GM23338 (cell line): ENCODE data around the gene SPEF1. TPM values are rescaled to one million over a fixed set of nuclear protein-coding genes. Genes with fewer than 3 reads are reported as not detected.
A peak's percentile ranks its signal among the peaks of the same experiment; 100 is the strongest.

Source experiments
- ATAC-seq: fragments of 200-7000 bp; cut with Tn5 transposase; 3 replicates; pipeline ENCODE4 v1.9.1; 2020
- DNase-seq: peaks from one replicate; pipeline ENCODE4 v3.0.0-alpha.2; 2015; ENCODE audit warnings: low spot score
- H2AFZ ChIP-seq: fragments of 200-600 bp; sonication (generic); 2 replicates; pipeline ENCODE4 v1.8.0; 2016; ENCODE audit warnings: antibody characterized with exemption, mild to moderate bottlenecking, moderate library complexity
- H3F3A ChIP-seq: fragments of 200-600 bp; sonication (generic); replicated peaks from 2 replicates; pipeline ENCODE4 v1.8.0; 2017; ENCODE audit warnings: antibody characterized with exemption, mixed run types, low read depth
- H3K27ac ChIP-seq: fragments of 200-600 bp; sonication (generic); 2 replicates; pipeline ENCODE4 v1.6.1; 2016; ENCODE audit warnings: low read depth
- H3K27me3 ChIP-seq: fragments of 200-600 bp; sonication (generic); 2 replicates; pipeline ENCODE4 v1.8.0; 2016; ENCODE audit warnings: mild to moderate bottlenecking, mixed run types, moderate library complexity; ENCODE audit not compliant: insufficient read depth
- H3K36me3 ChIP-seq: fragments of 200-600 bp; sonication (generic); 2 replicates; pipeline ENCODE4 v1.8.0; 2016; ENCODE audit warnings: mild to moderate bottlenecking; ENCODE audit not compliant: insufficient read depth
- H3K4me1 ChIP-seq: fragments of 200-600 bp; sonication (generic); 2 replicates; pipeline ENCODE4 v1.8.0; 2016; ENCODE audit warnings: mild to moderate bottlenecking, moderate library complexity; ENCODE audit not compliant: insufficient read depth
- H3K4me2 ChIP-seq: fragments of 200-600 bp; sonication (generic); 2 replicates; pipeline ENCODE4 v1.7.1; 2017; ENCODE audit warnings: mixed run types
- H3K4me3 ChIP-seq: fragments of 200-600 bp; sonication (generic); 2 replicates; pipeline ENCODE4 v1.6.1; 2016; ENCODE audit warnings: mixed run types
- H3K79me2 ChIP-seq: fragments of 200-600 bp; sonication (generic); replicated peaks from 2 replicates; pipeline ENCODE4 v1.8.0; 2017; ENCODE audit warnings: mild to moderate bottlenecking; ENCODE audit not compliant: insufficient read depth
- H3K9me2 ChIP-seq: fragments of 200-600 bp; sonication (generic); 2 replicates; pipeline ENCODE4 v1.8.0; 2017; ENCODE audit not compliant: insufficient read depth
- H4K20me1 ChIP-seq: fragments of 200-600 bp; sonication (generic); replicated peaks from 2 replicates; pipeline ENCODE4 v1.8.0; 2017; ENCODE audit warnings: mild to moderate bottlenecking; ENCODE audit not compliant: insufficient read depth
- H3K27ac Mint-ChIP-seq: 2 replicates; pipeline ENCODE4 v1.8.0; 2020; ENCODE audit warnings: inconsistent platforms, mild to moderate bottlenecking, moderate library complexity, mixed read lengths
- H3K27me3 Mint-ChIP-seq: 3 replicates; pipeline ENCODE4 v1.8.0; 2022; ENCODE audit warnings: low read depth, mild to moderate bottlenecking, moderate library complexity, mixed read lengths, inconsistent platforms; ENCODE audit not compliant: insufficient read depth, poor library complexity
- H3K36me3 Mint-ChIP-seq: 3 replicates; pipeline ENCODE4 v1.8.0; 2021; ENCODE audit warnings: low read depth, mild to moderate bottlenecking, inconsistent platforms, moderate library complexity, mixed read lengths
- H3K4me1 Mint-ChIP-seq: 3 replicates; pipeline ENCODE4 v1.8.0; 2020; ENCODE audit warnings: mild to moderate bottlenecking, inconsistent platforms, mixed read lengths
- H3K4me3 Mint-ChIP-seq: 3 replicates; pipeline ENCODE4 v1.8.0; 2021; ENCODE audit warnings: moderate library complexity, mild to moderate bottlenecking, inconsistent platforms, mixed read lengths
- H3K9me3 Mint-ChIP-seq: 3 replicates; pipeline ENCODE4 v1.8.0; 2020; ENCODE audit warnings: moderate library complexity, mild to moderate bottlenecking, inconsistent platforms, mixed read lengths
- CREB1 ChIP-seq: fragments of 250-450 bp; sonication (Bioruptor Pico); IDR thresholded peaks from 2 replicates; pipeline ENCODE4 v1.5.0; 2020; ENCODE audit warnings: low read depth, mild to moderate bottlenecking, moderate library complexity
- ETS1 ChIP-seq: IDR thresholded peaks from 2 replicates; pipeline ENCODE4 v1.6.1; 2016; ENCODE audit warnings: antibody characterized with exemption
- EZH2 ChIP-seq: fragments of 200-600 bp; sonication (generic); IDR thresholded peaks from one replicate; pipeline ENCODE4 v1.8.0; 2017; ENCODE audit warnings: antibody characterized with exemption, mild to moderate bottlenecking, low read depth; ENCODE audit not compliant: unreplicated experiment
- EZH2phosphoT487 ChIP-seq: fragments of 200-600 bp; sonication (generic); IDR thresholded peaks from one replicate; pipeline ENCODE4 v1.8.1; 2018; ENCODE audit warnings: antibody characterized with exemption; ENCODE audit not compliant: unreplicated experiment
- JUNB ChIP-seq: IDR thresholded peaks from one replicate; pipeline ENCODE4 v1.6.1; 2016; ENCODE audit warnings: antibody characterized with exemption; ENCODE audit not compliant: unreplicated experiment
- NANOG ChIP-seq: IDR thresholded peaks from 2 replicates; pipeline ENCODE4 v1.6.1; 2016; ENCODE audit warnings: antibody characterized with exemption, borderline replicate concordance
- POLR2AphosphoS5 ChIP-seq: IDR thresholded peaks from 2 replicates; pipeline ENCODE4 v1.6.1; 2016; ENCODE audit warnings: antibody characterized with exemption, low read depth
- STAT1 ChIP-seq: IDR thresholded peaks from one replicate; pipeline ENCODE4 v1.6.1; 2016; ENCODE audit warnings: antibody characterized with exemption; ENCODE audit not compliant: unreplicated experiment
- ZNF114 ChIP-seq: fragments of 250-450 bp; sonication (Bioruptor Pico); IDR thresholded peaks from 2 replicates; pipeline ENCODE4 v1.5.0; 2020; ENCODE audit warnings: mild to moderate bottlenecking, moderate library complexity
- ZNF331 ChIP-seq: fragments of 250-450 bp; sonication (Bioruptor Pico); IDR thresholded peaks from 2 replicates; pipeline ENCODE4 v1.5.0; 2020; ENCODE audit warnings: low read depth, mild to moderate bottlenecking, moderate library complexity
- ZNF462 ChIP-seq: fragments of 250-450 bp; sonication (Bioruptor Pico); IDR thresholded peaks from 2 replicates; pipeline ENCODE4 v1.5.0; 2020; ENCODE audit warnings: mild to moderate bottlenecking, moderate library complexity
- polyA plus RNA-seq: library from polyadenylated mRNA; unstranded; fragments of >200 nt; fragmentation: Nextera tagmentation; extraction: Ambion mirVana; gene quantifications from 2 replicates; pipeline ENCODE4 v1.2.1, GENCODE V29; 2016
- total RNA-seq: library from RNA; depleted of rRNA; stranded (reverse); fragments of >200 nt; shearing (Covaris generic); gene quantifications from 2 replicates; pipeline ENCODE4 v1.2.3, GENCODE V29; 2014

SPEF1 gene
- total and polyA plus RNA-seq, 2 experiments from 2014 or later: 0.68 to 0.69 TPM

- H3F3A ChIP-seq: no peaks in the 10 kb centered on the region
- Mint-ChIP-seq H3K9me3 (no peaks in the 10 kb centered on the region; the same call in 1 of the 3 replicates), H3K36me3 (no peaks in the 10 kb centered on the region; the same call in 2 of the 3 replicates), H3K4me1 (peaks cover 19% of the 10 kb centered on the region), H3K27me3 (peaks cover 32% of the 10 kb centered on the region), H3K4me3 (peak overlapping the region; percentile 41; the same call in 2 of the 3 replicates), H3K27ac (no peak overlapping the region)
- ATAC-seq (no peak), DNase-seq (no peak)
- no peak overlapping the region for H3K4me3 ChIP-seq
- H4K20me1 ChIP-seq: no peaks in the 10 kb centered on the region
- H3K79me2 ChIP-seq: no peaks in the 10 kb centered on the region
- no peak for TF ChIP-seq ZNF331 (CRISPR knock-in tag)
- no peak for TF ChIP-seq JUNB
- no peak for TF ChIP-seq ETS1
- TF ChIP-seq EZH2phosphoT487: no peak
- no peak for TF ChIP-seq POLR2AphosphoS5
- no peak for TF ChIP-seq EZH2
- no peak for TF ChIP-seq STAT1
- H3K4me1 ChIP-seq: peaks cover 13% of the 10 kb centered on the region
- H3K9me2 ChIP-seq: no peaks in the 10 kb centered on the region
- H3K36me3 ChIP-seq: no peaks in the 10 kb centered on the region
- H3K27ac ChIP-seq: no peak overlapping the region
- H3K4me2 ChIP-seq: no peak overlapping the region
- no peak overlapping the region for H2AFZ ChIP-seq
- H3K27me3 ChIP-seq: peaks cover 37% of the 10 kb centered on the region
Measured at GRCh38 chr20:3730803-3731672, 50.2 kb downstream of the SPEF1 start.

- Histone ChIP-seq H3K27ac (no peak overlapping the region), H3K79me2 (no peaks in the 10 kb centered on the region), H3K27me3 (peaks cover 37% of the 10 kb centered on the region), H3K4me2 (no peak overlapping the region), H3K9me2 (no peaks in the 10 kb centered on the region), H3K4me3 (no peak overlapping the region), H4K20me1 (no peaks in the 10 kb centered on the region), H3K36me3 (no peaks in the 10 kb centered on the region), H3F3A (no peaks in the 10 kb centered on the region), H2AFZ (no peak overlapping the region), H3K4me1 (peaks cover 13% of the 10 kb centered on the region)
- DNase-seq (no peak), ATAC-seq (no peak)
- no peak overlapping the region for H3K27ac Mint-ChIP-seq
- H3K9me3 Mint-ChIP-seq: no peaks in the 10 kb centered on the region; the same call in 1 of the 3 replicates
- H3K4me3 Mint-ChIP-seq: no peak overlapping the region
- no peaks in the 10 kb centered on the region; the same call in 2 of the 3 replicates for H3K36me3 Mint-ChIP-seq
- H3K4me1 Mint-ChIP-seq: peaks cover 19% of the 10 kb centered on the region
- peaks cover 35% of the 10 kb centered on the region for H3K27me3 Mint-ChIP-seq
- TF ChIP-seq ZNF462 (no peak), CREB1 (CRISPR knock-in tag) (no peak), STAT1 (no peak), ZNF114 (no peak), POLR2AphosphoS5 (no peak), ETS1 (no peak), JUNB (no peak), NANOG (no peak)
Measured at GRCh38 chr20:3729811-3730540, 51.3 kb downstream of the SPEF1 start.
